ACC112 (cell line): ENCODE data around the gene LRBA.

Experiments used
- H2AFZ ChIP-seq: fragments of 200-600 bp; sonication (generic); one replicate; pipeline ENCODE4 v1.6.0; 2017; ENCODE audit warnings: antibody characterized with exemption, low read length; ENCODE audit not compliant: unreplicated experiment
- H3K27ac ChIP-seq: fragments of 200-600 bp; sonication (generic); 2 replicates; pipeline ENCODE4 v1.5.1; 2014; ENCODE audit warnings: low read depth, mild to moderate bottlenecking, antibody characterized with exemption, low read length, moderate library complexity
- H3K27me3 ChIP-seq: fragments of 200-600 bp; sonication (generic); 2 replicates; pipeline ENCODE4 v1.6.1; 2014; ENCODE audit warnings: mild to moderate bottlenecking, antibody characterized with exemption, low read length, moderate library complexity, mixed read lengths; ENCODE audit not compliant: insufficient read depth
- H3K36me3 ChIP-seq: fragments of 200-600 bp; sonication (generic); 2 replicates; pipeline ENCODE4 v1.6.1; 2016; ENCODE audit warnings: mild to moderate bottlenecking, antibody characterized with exemption, low read length, moderate library complexity, mixed read lengths; ENCODE audit not compliant: insufficient read depth
- H3K4me1 ChIP-seq: fragments of 200-600 bp; sonication (generic); one replicate; pipeline ENCODE4 v1.6.1; 2016; ENCODE audit warnings: low read length, mixed read lengths; ENCODE audit not compliant: insufficient read depth, unreplicated experiment, control insufficient read depth
- H3K4me3 ChIP-seq: fragments of 200-600 bp; sonication (generic); 2 replicates; pipeline ENCODE4 v1.5.1; 2014; ENCODE audit warnings: mild to moderate bottlenecking, low read depth, low read length
- H3K79me2 ChIP-seq: fragments of 200-600 bp; sonication (generic); one replicate; pipeline ENCODE4 v1.6.0; 2016; ENCODE audit warnings: low read length; ENCODE audit not compliant: control insufficient read depth, unreplicated experiment, insufficient read depth

The LRBA gene

DNA sequence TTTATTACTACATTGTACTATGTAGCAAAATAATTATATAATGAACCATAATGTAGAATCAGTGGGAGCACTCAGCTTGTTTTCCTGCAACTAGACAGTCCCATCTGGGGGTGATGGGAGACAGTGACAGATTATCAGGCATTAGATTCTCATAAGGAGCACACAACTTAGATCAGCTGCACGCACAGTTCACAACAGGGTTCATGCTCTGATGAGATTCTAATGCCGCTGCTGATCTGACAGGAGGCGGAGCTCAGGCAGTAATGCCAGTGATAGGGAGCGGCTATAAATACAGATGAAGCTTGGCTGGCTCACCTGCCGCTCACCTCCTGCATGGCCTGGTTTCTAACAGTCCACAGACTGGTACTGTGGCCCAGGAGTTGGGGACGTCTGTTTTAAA, 233.9 kb downstream of the LRBA start:
- Histone ChIP-seq H2AFZ (no peak overlapping the region), H3K27me3 (no peaks in the 10 kb centered on the region), H3K27ac (no peak overlapping the region), H3K36me3 (no peaks in the 10 kb centered on the region), H3K4me1 (peaks cover 10% of the 10 kb centered on the region), H3K79me2 (no peaks in the 10 kb centered on the region), H3K4me3 (no peak overlapping the region)

- H3K36me3 ChIP-seq, result no peaks in the 10 kb centered on the region
- no peak overlapping the region for H3K27ac ChIP-seq
- peaks cover 10% of the 10 kb centered on the region for H3K4me1 ChIP-seq
- no peaks in the 10 kb centered on the region for H3K27me3 ChIP-seq
- H3K4me3 ChIP-seq, result no peak overlapping the region
- no peak overlapping the region for H2AFZ ChIP-seq
- H3K79me2 ChIP-seq, result no peaks in the 10 kb centered on the region
Observed at GRCh38 chr4:150779707-150780106, 235.4 kb downstream of the LRBA start.

- peaks cover 12% of the 10 kb centered on the region for H3K4me1 ChIP-seq
- H3K36me3 ChIP-seq, result no peaks in the 10 kb centered on the region
- no peak overlapping the region for H3K4me3 ChIP-seq
- no peaks in the 10 kb centered on the region for H3K79me2 ChIP-seq
- no peaks in the 10 kb centered on the region for H3K27me3 ChIP-seq
- no peak overlapping the region for H3K27ac ChIP-seq
- no peak overlapping the region for H2AFZ ChIP-seq
Observed at GRCh38 chr4:150773729-150774449, 241.2 kb downstream of the LRBA start.

DNA sequence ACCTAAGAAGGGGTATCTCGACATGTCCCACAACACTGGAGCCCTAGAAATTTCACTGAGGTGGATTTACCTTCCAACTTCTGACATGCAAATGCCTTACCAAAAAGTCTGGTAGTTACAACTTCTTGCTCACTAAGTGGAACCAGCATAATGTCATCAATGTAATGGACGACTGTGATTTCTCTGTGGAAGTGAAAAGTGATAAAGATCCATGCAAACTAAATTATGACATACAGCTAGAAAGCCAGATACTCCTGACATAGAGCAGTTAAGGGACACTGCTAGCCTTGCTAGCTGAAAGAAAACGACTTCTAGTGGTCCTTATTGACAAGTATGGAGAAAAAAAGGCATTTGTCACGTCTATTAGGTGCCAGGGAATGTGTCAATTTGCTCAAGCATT, 242.1 kb downstream of the LRBA start:
- Histone ChIP-seq H3K4me1 (peaks cover 12% of the 10 kb centered on the region), H3K79me2 (no peaks in the 10 kb centered on the region), H3K36me3 (no peaks in the 10 kb centered on the region), H3K4me3 (no peak overlapping the region), H2AFZ (no peak overlapping the region), H3K27ac (no peak overlapping the region), H3K27me3 (no peaks in the 10 kb centered on the region)

DNA sequence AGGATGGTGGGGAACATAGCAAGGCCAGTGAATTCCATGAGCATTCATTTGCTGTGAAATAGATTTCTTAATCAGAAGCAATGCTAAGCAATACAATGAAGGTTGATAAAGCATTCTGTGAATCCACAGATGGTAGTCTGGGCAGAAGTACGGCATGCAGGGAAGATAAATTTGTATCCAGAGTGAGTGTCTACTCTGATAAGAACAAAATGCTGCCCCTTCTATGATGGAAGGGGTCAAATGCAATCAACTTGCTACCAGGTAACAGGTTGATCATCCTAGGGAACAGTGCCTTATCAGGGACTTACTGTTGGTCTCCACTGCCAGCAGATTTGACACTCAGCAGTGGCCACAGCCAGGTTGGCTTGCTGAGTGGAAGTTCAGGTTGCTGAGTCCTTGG, 243.7 kb downstream of the LRBA start:
- H3K4me3 ChIP-seq, result no peak overlapping the region
- peaks cover 12% of the 10 kb centered on the region for H3K4me1 ChIP-seq
- no peaks in the 10 kb centered on the region for H3K27me3 ChIP-seq
- H2AFZ ChIP-seq, result no peak overlapping the region
- H3K79me2 ChIP-seq, result no peaks in the 10 kb centered on the region
- no peaks in the 10 kb centered on the region for H3K36me3 ChIP-seq
- no peak overlapping the region for H3K27ac ChIP-seq

DNA sequence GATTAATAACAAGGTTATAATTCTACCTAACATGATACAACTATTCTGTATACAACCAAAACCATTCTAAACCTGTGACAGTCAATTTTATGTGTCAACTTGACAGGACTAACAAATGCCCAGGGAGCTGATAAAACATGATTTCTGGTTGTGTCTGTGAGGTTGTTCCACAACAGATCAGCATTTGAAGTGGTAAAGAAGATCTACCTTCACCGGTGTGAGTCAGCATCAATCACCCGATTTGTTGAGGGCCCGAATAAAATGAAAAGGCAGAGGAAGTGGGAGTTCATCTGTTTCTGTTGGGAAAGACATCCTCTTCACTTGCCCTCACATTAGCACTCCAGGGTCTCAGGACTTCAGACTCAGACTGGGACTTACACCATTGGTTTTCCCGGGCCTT, 245.2 kb downstream of the LRBA start:
- Histone ChIP-seq H3K27me3 (no peaks in the 10 kb centered on the region), H3K4me3 (peak overlapping the region; percentile 2; the same call in 1 of the 2 replicates), H3K4me1 (peaks cover 12% of the 10 kb centered on the region), H3K36me3 (no peaks in the 10 kb centered on the region), H2AFZ (peak overlapping the region; percentile 46), H3K27ac (peak overlapping the region; percentile 50), H3K79me2 (no peaks in the 10 kb centered on the region)

- Histone ChIP-seq H3K4me1 (peaks cover 12% of the 10 kb centered on the region), H3K36me3 (no peaks in the 10 kb centered on the region), H3K27ac (peak overlapping the region; percentile 50), H3K4me3 (no peak overlapping the region; the same call in 1 of the 2 replicates), H3K79me2 (no peaks in the 10 kb centered on the region), H3K27me3 (no peaks in the 10 kb centered on the region), H2AFZ (peak overlapping the region; percentile 46)
Observed at GRCh38 chr4:150769248-150769647, 245.8 kb downstream of the LRBA start.

DNA sequence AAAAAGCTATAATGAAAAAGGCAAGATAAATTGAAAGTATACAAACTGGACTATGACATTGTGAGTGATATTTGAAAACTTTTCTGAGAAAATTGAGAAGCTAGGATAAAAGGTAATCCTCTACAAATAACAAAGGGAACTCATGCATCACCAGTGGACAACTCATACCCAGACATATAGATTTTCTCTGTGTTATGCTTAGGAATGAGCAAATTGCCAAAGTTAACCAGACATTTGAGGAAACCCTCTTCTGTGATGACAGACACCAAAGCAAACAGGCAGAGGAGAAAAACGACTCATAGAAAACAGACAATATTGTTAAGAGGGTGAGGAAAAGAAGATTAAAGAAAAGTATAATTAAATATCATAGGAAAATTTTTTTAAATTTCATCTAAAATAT, 246.6 kb downstream of the LRBA start:
- Histone ChIP-seq H3K4me1 (peaks cover 12% of the 10 kb centered on the region), H3K4me3 (no peak overlapping the region), H3K27me3 (no peaks in the 10 kb centered on the region), H3K27ac (no peak overlapping the region), H3K79me2 (no peaks in the 10 kb centered on the region), H3K36me3 (no peaks in the 10 kb centered on the region), H2AFZ (no peak overlapping the region)

GRCh38 chr4:150765216-150765615, 249.9 kb downstream of the LRBA start:
- H3K36me3 ChIP-seq, result no peaks in the 10 kb centered on the region
- no peaks in the 10 kb centered on the region for H3K79me2 ChIP-seq
- no peak overlapping the region for H2AFZ ChIP-seq
- H3K4me3 ChIP-seq, result no peak overlapping the region
- peaks cover 12% of the 10 kb centered on the region for H3K4me1 ChIP-seq
- H3K27me3 ChIP-seq, result no peaks in the 10 kb centered on the region
- H3K27ac ChIP-seq, result no peak overlapping the region

GRCh38 chr4:150751648-150752047, 263.4 kb downstream of the LRBA start:
- Histone ChIP-seq H2AFZ (no peak overlapping the region), H3K36me3 (no peaks in the 10 kb centered on the region), H3K4me3 (no peak overlapping the region), H3K27ac (no peak overlapping the region), H3K79me2 (no peaks in the 10 kb centered on the region), H3K4me1 (peaks cover 6% of the 10 kb centered on the region), H3K27me3 (no peaks in the 10 kb centered on the region)

DNA sequence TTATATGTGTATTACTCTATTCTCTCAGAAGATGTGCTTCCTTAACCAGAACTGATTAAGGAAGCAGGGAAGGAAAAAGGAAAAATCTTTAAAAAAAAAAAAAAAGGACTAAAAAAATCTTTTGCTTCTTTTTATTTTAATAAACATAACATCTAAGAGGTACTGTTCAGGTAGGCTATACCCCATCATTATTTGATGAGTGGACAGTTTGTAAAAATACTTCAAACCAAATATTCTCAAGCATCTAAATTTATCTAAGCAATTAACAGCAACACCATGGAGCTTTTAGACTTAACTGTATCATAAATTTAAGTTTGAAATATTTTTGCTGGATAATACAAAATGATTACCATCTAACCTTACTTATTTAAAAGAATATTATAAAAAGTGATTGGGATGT, 264.3 kb downstream of the LRBA start:
- Histone ChIP-seq H3K4me3 (no peak overlapping the region), H3K27ac (no peak overlapping the region), H2AFZ (no peak overlapping the region), H3K4me1 (peaks cover 10% of the 10 kb centered on the region), H3K27me3 (no peaks in the 10 kb centered on the region), H3K36me3 (no peaks in the 10 kb centered on the region), H3K79me2 (no peaks in the 10 kb centered on the region)
